GM23338 (cell line): Measurements from ENCODE around the gene CMTR1. TPM values are rescaled to one million over a fixed set of nuclear protein-coding genes. Genes with fewer than 3 reads are reported as not detected.

ENCODE experiments used
- ATAC-seq: fragments of 200-7000 bp; cut with Tn5 transposase; 3 replicates; pipeline ENCODE4 v1.9.1; 2020
- DNase-seq: peaks from one replicate; pipeline ENCODE4 v3.0.0-alpha.2; 2015; ENCODE audit warnings: low spot score
- H2AFZ ChIP-seq: fragments of 200-600 bp; sonication (generic); 2 replicates; pipeline ENCODE4 v1.8.0; 2016; ENCODE audit warnings: antibody characterized with exemption, mild to moderate bottlenecking, moderate library complexity
- H3F3A ChIP-seq: fragments of 200-600 bp; sonication (generic); replicated peaks from 2 replicates; pipeline ENCODE4 v1.8.0; 2017; ENCODE audit warnings: antibody characterized with exemption, mixed run types, low read depth
- H3K27ac ChIP-seq: fragments of 200-600 bp; sonication (generic); 2 replicates; pipeline ENCODE4 v1.6.1; 2016; ENCODE audit warnings: low read depth
- H3K27me3 ChIP-seq: fragments of 200-600 bp; sonication (generic); 2 replicates; pipeline ENCODE4 v1.8.0; 2016; ENCODE audit warnings: mild to moderate bottlenecking, mixed run types, moderate library complexity; ENCODE audit not compliant: insufficient read depth
- H3K36me3 ChIP-seq: fragments of 200-600 bp; sonication (generic); 2 replicates; pipeline ENCODE4 v1.8.0; 2016; ENCODE audit warnings: mild to moderate bottlenecking; ENCODE audit not compliant: insufficient read depth
- H3K4me1 ChIP-seq: fragments of 200-600 bp; sonication (generic); 2 replicates; pipeline ENCODE4 v1.8.0; 2016; ENCODE audit warnings: mild to moderate bottlenecking, moderate library complexity; ENCODE audit not compliant: insufficient read depth
- H3K4me2 ChIP-seq: fragments of 200-600 bp; sonication (generic); 2 replicates; pipeline ENCODE4 v1.7.1; 2017; ENCODE audit warnings: mixed run types
- H3K4me3 ChIP-seq: fragments of 200-600 bp; sonication (generic); 2 replicates; pipeline ENCODE4 v1.6.1; 2016; ENCODE audit warnings: mixed run types
- H3K79me2 ChIP-seq: fragments of 200-600 bp; sonication (generic); replicated peaks from 2 replicates; pipeline ENCODE4 v1.8.0; 2017; ENCODE audit warnings: mild to moderate bottlenecking; ENCODE audit not compliant: insufficient read depth
- H3K9me2 ChIP-seq: fragments of 200-600 bp; sonication (generic); 2 replicates; pipeline ENCODE4 v1.8.0; 2017; ENCODE audit not compliant: insufficient read depth
- H4K20me1 ChIP-seq: fragments of 200-600 bp; sonication (generic); replicated peaks from 2 replicates; pipeline ENCODE4 v1.8.0; 2017; ENCODE audit warnings: mild to moderate bottlenecking; ENCODE audit not compliant: insufficient read depth
- H3K27ac Mint-ChIP-seq: 2 replicates; pipeline ENCODE4 v1.8.0; 2020; ENCODE audit warnings: inconsistent platforms, mild to moderate bottlenecking, moderate library complexity, mixed read lengths
- H3K27me3 Mint-ChIP-seq: 3 replicates; pipeline ENCODE4 v1.8.0; 2022; ENCODE audit warnings: low read depth, mild to moderate bottlenecking, moderate library complexity, mixed read lengths, inconsistent platforms; ENCODE audit not compliant: insufficient read depth, poor library complexity
- H3K36me3 Mint-ChIP-seq: 3 replicates; pipeline ENCODE4 v1.8.0; 2021; ENCODE audit warnings: low read depth, mild to moderate bottlenecking, inconsistent platforms, moderate library complexity, mixed read lengths
- H3K4me1 Mint-ChIP-seq: 3 replicates; pipeline ENCODE4 v1.8.0; 2020; ENCODE audit warnings: mild to moderate bottlenecking, inconsistent platforms, mixed read lengths
- H3K4me3 Mint-ChIP-seq: 3 replicates; pipeline ENCODE4 v1.8.0; 2021; ENCODE audit warnings: moderate library complexity, mild to moderate bottlenecking, inconsistent platforms, mixed read lengths
- H3K9me3 Mint-ChIP-seq: 3 replicates; pipeline ENCODE4 v1.8.0; 2020; ENCODE audit warnings: moderate library complexity, mild to moderate bottlenecking, inconsistent platforms, mixed read lengths
- CREB1 ChIP-seq: fragments of 250-450 bp; sonication (Bioruptor Pico); IDR thresholded peaks from 2 replicates; pipeline ENCODE4 v1.5.0; 2020; ENCODE audit warnings: low read depth, mild to moderate bottlenecking, moderate library complexity
- CTCF ChIP-seq, 2 experiments: fragments of 200-600 bp in 1 of 2; sonication (generic) in 1 of 2; conservative IDR thresholded peaks; 2 replicates each; pipeline versions ENCODE4 v1.5.1 to v1.6.1; 2016 to 2017; ENCODE audit warnings: antibody characterized with exemption in 2 of 2, low read depth in 2 of 2, mild to moderate bottlenecking in 2 of 2, moderate library complexity in 1 of 2
- EZH2phosphoT487 ChIP-seq: fragments of 200-600 bp; sonication (generic); IDR thresholded peaks from one replicate; pipeline ENCODE4 v1.8.1; 2018; ENCODE audit warnings: antibody characterized with exemption; ENCODE audit not compliant: unreplicated experiment
- JUNB ChIP-seq: IDR thresholded peaks from one replicate; pipeline ENCODE4 v1.6.1; 2016; ENCODE audit warnings: antibody characterized with exemption; ENCODE audit not compliant: unreplicated experiment
- NANOG ChIP-seq: IDR thresholded peaks from 2 replicates; pipeline ENCODE4 v1.6.1; 2016; ENCODE audit warnings: antibody characterized with exemption, borderline replicate concordance
- POLR2AphosphoS5 ChIP-seq: IDR thresholded peaks from 2 replicates; pipeline ENCODE4 v1.6.1; 2016; ENCODE audit warnings: antibody characterized with exemption, low read depth
- STAT1 ChIP-seq: IDR thresholded peaks from one replicate; pipeline ENCODE4 v1.6.1; 2016; ENCODE audit warnings: antibody characterized with exemption; ENCODE audit not compliant: unreplicated experiment
- ZNF114 ChIP-seq: fragments of 250-450 bp; sonication (Bioruptor Pico); IDR thresholded peaks from 2 replicates; pipeline ENCODE4 v1.5.0; 2020; ENCODE audit warnings: mild to moderate bottlenecking, moderate library complexity
- ZNF331 ChIP-seq: fragments of 250-450 bp; sonication (Bioruptor Pico); IDR thresholded peaks from 2 replicates; pipeline ENCODE4 v1.5.0; 2020; ENCODE audit warnings: low read depth, mild to moderate bottlenecking, moderate library complexity
- polyA plus RNA-seq: library from polyadenylated mRNA; unstranded; fragments of >200 nt; fragmentation: Nextera tagmentation; extraction: Ambion mirVana; gene quantifications from 2 replicates; pipeline ENCODE4 v1.2.1, GENCODE V29; 2016
- total RNA-seq: library from RNA; depleted of rRNA; stranded (reverse); fragments of >200 nt; shearing (Covaris generic); gene quantifications from 2 replicates; pipeline ENCODE4 v1.2.3, GENCODE V29; 2014
- TF ChIP-seq, protein P1 (sequence below): IDR thresholded peaks from 2 replicates; pipeline ENCODE4 v1.6.1; 2016; ENCODE audit warnings: antibody characterized with exemption
- TF ChIP-seq, protein P2 (sequence below): IDR thresholded peaks from one replicate; pipeline ENCODE4 v1.6.1; 2018; ENCODE audit warnings: antibody characterized with exemption; ENCODE audit not compliant: unreplicated experiment

CMTR1 gene
- total and polyA plus RNA-seq, 2 experiments from 2014 or later = 7.3 to 36.4 TPM

DNA sequence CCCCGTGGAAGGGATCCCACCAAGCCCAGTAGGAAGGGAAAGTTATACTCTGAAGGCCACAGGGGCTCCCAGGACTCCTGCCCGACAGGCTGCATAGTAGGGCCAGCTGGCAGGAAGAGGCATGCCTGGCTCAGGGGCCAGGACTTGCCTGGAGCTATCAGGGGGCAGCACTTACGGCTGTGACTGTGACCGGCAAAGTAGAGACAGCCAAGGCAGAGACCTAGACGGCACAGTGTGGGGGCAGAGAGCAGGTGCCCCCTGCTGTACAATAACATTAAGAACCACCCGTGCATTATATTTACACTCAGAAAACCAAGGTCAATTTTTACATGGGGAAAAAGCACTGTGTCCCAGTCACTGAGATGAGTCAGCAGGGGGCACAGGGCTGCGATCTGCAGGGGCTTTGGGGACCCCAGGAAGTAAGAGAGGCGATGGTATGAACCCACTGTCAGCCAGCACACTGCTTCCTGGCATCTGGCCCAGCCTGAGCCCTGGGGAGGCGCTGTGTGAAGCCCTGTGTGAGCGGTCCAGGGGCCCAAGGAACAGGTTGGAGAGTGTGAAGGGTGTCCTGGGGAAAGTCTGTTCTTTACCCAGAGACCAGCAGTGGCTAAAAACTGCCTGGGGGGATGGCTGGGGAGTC is 56.8 kb downstream of the CMTR1 start:
- no peaks in the 10 kb centered on the region for H3K79me2 ChIP-seq
- peaks cover 14% of the 10 kb centered on the region for H3K27me3 Mint-ChIP-seq
- no peaks in the 10 kb centered on the region for H3K9me3 Mint-ChIP-seq
- H3K4me3 ChIP-seq = no peak overlapping the region
- H3K9me2 ChIP-seq = no peaks in the 10 kb centered on the region
- 0 out of 2 replicates have a peak, but pooled peaks cover 3% of the 10 kb centered on the region for H3F3A ChIP-seq
- no peak for DNase-seq
- H3K27ac Mint-ChIP-seq = peak overlapping the region; percentile 18; the same call in 1 of the 2 replicates
- no peaks in the 10 kb centered on the region for H3K27me3 ChIP-seq
- H3K4me3 Mint-ChIP-seq = no peak overlapping the region
- H3K36me3 Mint-ChIP-seq = no peaks in the 10 kb centered on the region
- H2AFZ ChIP-seq = no peak overlapping the region
- 0 out of 2 replicates have a peak, but pooled peaks cover 5% of the 10 kb centered on the region for H4K20me1 ChIP-seq
- ATAC-seq = peak; percentile 18
- peaks cover 15% of the 10 kb centered on the region for H3K4me1 ChIP-seq
- no peaks in the 10 kb centered on the region for H3K36me3 ChIP-seq
- peaks cover 40% of the 10 kb centered on the region for H3K4me1 Mint-ChIP-seq
- no peak overlapping the region for H3K4me2 ChIP-seq
- no peak overlapping the region for H3K27ac ChIP-seq
- TF ChIP-seq EZH2phosphoT487 (no peak), NANOG (no peak), CTCF (conservative IDR thresholded peaks at IDR 0.05; ENCODE audit: low read depth in 2 of 2) (peak; percentile 4 to 18; a peak in 3 of 4 replicates), CREB1 (CRISPR knock-in tag) (no peak), JUNB (no peak)

GRCh38 chr6:37490536-37491170 is 57.6 kb downstream of the CMTR1 start:
- Histone ChIP-seq H3K79me2 (no peaks in the 10 kb centered on the region), H3K4me1 (peaks cover 15% of the 10 kb centered on the region), H2AFZ (no peak overlapping the region), H3K27ac (no peak overlapping the region), H3F3A (0 out of 2 replicates have a peak, but pooled peaks cover 3% of the 10 kb centered on the region), H3K4me3 (no peak overlapping the region), H3K27me3 (no peaks in the 10 kb centered on the region), H3K36me3 (no peaks in the 10 kb centered on the region), H4K20me1 (0 out of 2 replicates have a peak, but pooled peaks cover 5% of the 10 kb centered on the region), H3K4me2 (no peak overlapping the region), H3K9me2 (no peaks in the 10 kb centered on the region)
- Mint-ChIP-seq H3K27me3 (peaks cover 14% of the 10 kb centered on the region), H3K4me3 (no peak overlapping the region), H3K36me3 (no peaks in the 10 kb centered on the region), H3K27ac (no peak overlapping the region), H3K4me1 (peaks cover 40% of the 10 kb centered on the region), H3K9me3 (no peaks in the 10 kb centered on the region)
- ATAC-seq (no peak), DNase-seq (no peak)
- TF ChIP-seq, protein P1, sequence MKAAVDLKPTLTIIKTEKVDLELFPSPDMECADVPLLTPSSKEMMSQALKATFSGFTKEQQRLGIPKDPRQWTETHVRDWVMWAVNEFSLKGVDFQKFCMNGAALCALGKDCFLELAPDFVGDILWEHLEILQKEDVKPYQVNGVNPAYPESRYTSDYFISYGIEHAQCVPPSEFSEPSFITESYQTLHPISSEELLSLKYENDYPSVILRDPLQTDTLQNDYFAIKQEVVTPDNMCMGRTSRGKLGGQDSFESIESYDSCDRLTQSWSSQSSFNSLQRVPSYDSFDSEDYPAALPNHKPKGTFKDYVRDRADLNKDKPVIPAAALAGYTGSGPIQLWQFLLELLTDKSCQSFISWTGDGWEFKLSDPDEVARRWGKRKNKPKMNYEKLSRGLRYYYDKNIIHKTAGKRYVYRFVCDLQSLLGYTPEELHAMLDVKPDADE = no peak
- no peak for TF ChIP-seq ZNF114
- TF ChIP-seq CTCF (conservative IDR thresholded peaks at IDR 0.05; ENCODE audit: low read depth in 2 of 2) = no peak
- TF ChIP-seq, protein P2, sequence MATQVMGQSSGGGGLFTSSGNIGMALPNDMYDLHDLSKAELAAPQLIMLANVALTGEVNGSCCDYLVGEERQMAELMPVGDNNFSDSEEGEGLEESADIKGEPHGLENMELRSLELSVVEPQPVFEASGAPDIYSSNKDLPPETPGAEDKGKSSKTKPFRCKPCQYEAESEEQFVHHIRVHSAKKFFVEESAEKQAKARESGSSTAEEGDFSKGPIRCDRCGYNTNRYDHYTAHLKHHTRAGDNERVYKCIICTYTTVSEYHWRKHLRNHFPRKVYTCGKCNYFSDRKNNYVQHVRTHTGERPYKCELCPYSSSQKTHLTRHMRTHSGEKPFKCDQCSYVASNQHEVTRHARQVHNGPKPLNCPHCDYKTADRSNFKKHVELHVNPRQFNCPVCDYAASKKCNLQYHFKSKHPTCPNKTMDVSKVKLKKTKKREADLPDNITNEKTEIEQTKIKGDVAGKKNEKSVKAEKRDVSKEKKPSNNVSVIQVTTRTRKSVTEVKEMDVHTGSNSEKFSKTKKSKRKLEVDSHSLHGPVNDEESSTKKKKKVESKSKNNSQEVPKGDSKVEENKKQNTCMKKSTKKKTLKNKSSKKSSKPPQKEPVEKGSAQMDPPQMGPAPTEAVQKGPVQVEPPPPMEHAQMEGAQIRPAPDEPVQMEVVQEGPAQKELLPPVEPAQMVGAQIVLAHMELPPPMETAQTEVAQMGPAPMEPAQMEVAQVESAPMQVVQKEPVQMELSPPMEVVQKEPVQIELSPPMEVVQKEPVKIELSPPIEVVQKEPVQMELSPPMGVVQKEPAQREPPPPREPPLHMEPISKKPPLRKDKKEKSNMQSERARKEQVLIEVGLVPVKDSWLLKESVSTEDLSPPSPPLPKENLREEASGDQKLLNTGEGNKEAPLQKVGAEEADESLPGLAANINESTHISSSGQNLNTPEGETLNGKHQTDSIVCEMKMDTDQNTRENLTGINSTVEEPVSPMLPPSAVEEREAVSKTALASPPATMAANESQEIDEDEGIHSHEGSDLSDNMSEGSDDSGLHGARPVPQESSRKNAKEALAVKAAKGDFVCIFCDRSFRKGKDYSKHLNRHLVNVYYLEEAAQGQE = no peak
- TF ChIP-seq EZH2phosphoT487 = no peak
- TF ChIP-seq NANOG = no peak
- TF ChIP-seq POLR2AphosphoS5 = no peak
- TF ChIP-seq STAT1 = no peak
- TF ChIP-seq ZNF331 (CRISPR knock-in tag) = no peak
